Activated CD4-positive, CD25-positive, alpha-beta regulatory T cell treated with anti-CD3 and anti-CD28 coated beads, Interleukin-2, amount 50 U/mL, for 24 hours (primary cell): ENCODE results near the gene SALL2.

Experiments used
- ATAC-seq, 2 donors: fragments of 150-1000 bp; cut with Tn5 transposase; one replicate each; pipeline ENCODE4 v1.10.0; 2021; ENCODE audit warnings: mild to moderate bottlenecking in 1 of 2, moderate library complexity in 1 of 2

SALL2 gene

DNA sequence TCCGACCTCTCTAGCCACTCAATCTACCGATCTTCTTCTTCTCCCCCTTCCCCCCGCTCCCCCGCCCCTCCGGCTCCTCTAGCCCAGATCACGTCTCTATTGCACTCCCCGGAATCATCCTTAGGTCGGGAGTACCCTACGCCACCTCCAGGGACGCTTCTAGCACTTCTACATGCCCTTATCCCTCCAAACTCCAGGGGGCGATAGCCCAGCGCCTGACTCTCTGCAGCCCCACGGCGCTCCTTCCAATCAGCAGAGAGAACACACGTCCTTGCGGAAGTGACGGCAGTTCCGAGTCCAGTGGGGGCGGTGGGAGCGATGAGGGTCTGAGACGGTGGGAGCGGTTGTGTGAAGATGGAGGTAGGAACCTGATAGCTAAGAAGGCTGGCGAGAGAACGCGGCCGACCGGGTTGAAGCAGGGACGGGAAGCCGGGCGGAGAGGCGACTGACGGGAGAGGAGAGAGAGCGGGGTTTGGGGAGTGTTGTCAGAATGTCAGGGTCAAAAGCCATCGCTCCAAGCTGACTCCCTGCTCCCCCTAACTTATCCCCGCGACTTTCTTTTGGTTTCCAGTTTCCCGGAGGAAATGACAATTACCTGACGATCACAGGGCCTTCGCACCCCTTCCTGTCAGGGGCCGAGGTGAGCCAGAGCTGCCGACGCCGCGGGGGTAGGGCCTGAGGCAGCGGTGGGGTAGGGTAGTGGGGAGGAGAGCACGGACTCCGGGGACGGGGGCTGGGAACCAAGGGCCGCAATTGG lies 49.0 kb downstream of the SALL2 start, which contains the start of the genes RAB2B and TOX4:
Gene RAB2B, minus strand, starts transcription at position 35 of the 757 bp plus-strand sequence. CDS start 87 bp downstream, outside the sequence.
Gene TOX4, plus strand, starts transcription at position 271 of the 757 bp plus-strand sequence. Its CDS starts 84 bp downstream, at position 355.
- ATAC-seq, result peak; percentile 98 to 99

DNA sequence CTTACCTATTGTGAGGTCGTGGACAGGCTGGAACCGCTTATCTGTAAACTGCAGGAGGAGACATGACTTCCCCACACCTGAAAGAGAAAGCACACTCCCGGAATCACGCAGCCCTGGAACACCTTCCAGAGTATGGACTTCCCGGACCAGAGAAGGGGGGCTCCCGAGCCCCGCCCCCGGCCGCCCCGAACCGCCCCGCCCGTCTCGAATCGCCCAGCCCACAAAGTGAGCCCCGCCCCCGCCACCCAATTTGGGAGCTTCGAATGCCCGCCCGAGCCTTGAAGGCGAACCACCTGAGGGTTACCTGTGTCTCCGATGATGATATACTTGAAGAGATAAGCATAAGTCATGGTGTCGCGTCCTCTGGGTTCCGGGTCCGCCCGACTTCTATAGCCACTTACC lies 49.6 kb downstream of the SALL2 start:
- ATAC-seq, result peak; percentile 31 to 45

DNA sequence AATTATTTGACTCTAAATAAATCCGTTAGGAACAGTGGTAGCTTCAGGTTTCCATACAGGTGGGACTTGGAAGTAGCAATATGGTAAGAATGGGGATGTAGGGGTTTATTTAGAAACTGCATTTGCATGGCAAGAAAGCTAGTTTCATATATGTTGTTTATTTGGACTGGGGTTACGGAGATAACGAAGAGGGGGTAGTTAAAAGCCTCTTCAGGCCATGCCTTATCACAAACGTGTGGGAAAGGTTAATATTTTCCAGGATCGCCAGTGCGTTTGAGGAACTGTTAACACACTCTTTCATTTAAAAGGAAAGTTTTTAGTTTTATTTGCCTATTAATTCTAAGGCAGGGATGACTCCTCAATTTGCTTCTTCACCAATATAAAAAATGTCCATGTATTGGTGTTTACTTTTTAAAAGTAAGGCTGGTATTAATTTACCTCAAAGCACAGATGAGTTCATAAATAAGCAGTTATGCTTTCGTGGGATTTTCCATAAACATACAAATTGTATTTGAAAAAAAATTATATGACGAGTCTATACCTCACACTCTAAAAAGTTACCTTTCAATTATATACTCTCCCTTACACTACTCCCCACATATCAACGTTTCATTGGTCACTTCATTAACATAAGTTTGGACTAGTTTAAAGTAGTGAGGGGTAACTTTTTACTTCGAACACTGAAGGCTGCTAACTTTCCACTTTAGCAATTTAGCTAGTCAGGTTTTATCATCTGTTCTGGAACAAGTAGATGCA lies 50.2 kb downstream of the SALL2 start:
- ATAC-seq, result no peak
